Heart left ventricle (tissue), 16 donors: ENCODE measurements around the gene ANP32A. TPM values are rescaled to one million over a fixed set of nuclear protein-coding genes. Genes with fewer than 3 reads are reported as not detected.

Experiments
- ATAC-seq, 4 donors: fragments of 200-7000 bp; cut with Tn5 transposase; one replicate each; pipeline ENCODE4 v1.9.1; 2020 to 2022; ENCODE audit warnings: moderate library complexity in 4 of 4, mild to moderate bottlenecking in 3 of 4, moderate number of reproducible peaks in 1 of 4
- DNase-seq, 5 donors: peaks; one replicate each; pipeline ENCODE4 v3.0.0-alpha.2; 2020
- H3K27ac ChIP-seq, 12 donors: fragments of 200-600 bp; sonication (generic) in 4 of 12; one replicate each; pipeline versions ENCODE4 v1.5.0 to v1.8.0; 2016 to 2022; ENCODE audit warnings: mild to moderate bottlenecking in 2 of 12
- H3K27me3 ChIP-seq, 9 donors: fragments of 200-600 bp; sonication (generic) in 2 of 9; one replicate each; pipeline versions ENCODE4 v1.5.1 to v1.8.0; 2016 to 2022; ENCODE audit warnings: mild to moderate bottlenecking in 3 of 9
- H3K36me3 ChIP-seq, 9 donors: fragments of 200-600 bp; sonication (generic) in 2 of 9; one replicate each; pipeline versions ENCODE4 v1.5.0 to v1.8.0; 2018 to 2022; ENCODE audit warnings: mild to moderate bottlenecking in 2 of 9
- H3K4me1 ChIP-seq, 12 donors: fragments of 200-600 bp; sonication (generic) in 4 of 12; one replicate each; pipeline versions ENCODE4 v1.5.0 to v1.8.0; 2016 to 2022; ENCODE audit warnings: mild to moderate bottlenecking in 3 of 12
- H3K4me3 ChIP-seq, 12 donors: fragments of 200-600 bp; sonication (generic) in 4 of 12; one replicate each; pipeline versions ENCODE4 v1.5.0 to v1.8.0; 2017 to 2022; ENCODE audit warnings: mild to moderate bottlenecking in 9 of 12, moderate library complexity in 4 of 12
- H3K9me3 ChIP-seq, 12 donors: fragments of 200-600 bp; sonication (generic) in 4 of 12; one replicate each; pipeline versions ENCODE4 v1.5.0 to v1.8.0; 2016 to 2022; ENCODE audit warnings: mild to moderate bottlenecking in 1 of 12
- POLR2A ChIP-seq, 2 donors: fragments of 450-650 bp; IDR thresholded peaks; one replicate each; pipeline ENCODE4 v1.6.1; 2017; ENCODE audit warnings: antibody characterized with exemption in 2 of 2, mild to moderate bottlenecking in 2 of 2, moderate library complexity in 2 of 2
- WGBS, 4 donors: extraction: QIAGEN DNeasy Blood & Tissue Kit in 2 of 4; methylation state at CpG; one replicate each; pipeline versions ENCODE4 v1.1.5 to v1.1.7; 2013 to 2018; 5-methylcytosine and 5-hydroxymethylcytosine counted together
- intact Hi-C, 10 donors: fragments of 100-400 bp; cut with DNase I; formaldehyde crosslinking; loops; one replicate each; pipeline versions ENCODE4 v1.11.1 to v1.14.2; 2022
- polyA plus RNA-seq, 2 donors: library from polyadenylated mRNA; stranded (reverse); fragments of 200-250 nt; gene quantifications; one replicate each; pipeline ENCODE4 v1.2.3, GENCODE V29; 2013
- total RNA-seq, 9 donors: library from RNA; depleted of rRNA in 2 of 9; stranded (reverse); fragments of >200 nt in 2 of 9; fragmentation: NEBNext Ultra II Directional in 3 of 9; extraction: Animal tissue kit (Norgen Biotek cat#: 25700) in 3 of 9; gene quantifications; one replicate each; pipeline versions ENCODE4 v1.1.0 to v1.2.4, GENCODE V29; 2016 to 2023
- TF ChIP-seq, protein P1 (sequence below), 12 donors: fragments of 200-600 bp; sonication (generic) in 4 of 12; IDR thresholded peaks; one replicate each; pipeline versions ENCODE4 v1.5.0 to v1.8.0; 2018 to 2022; ENCODE audit warnings: antibody characterized with exemption in 12 of 12, mild to moderate bottlenecking in 5 of 12
- donor health status: ischemic (EF 13 %, LVEDD 7.1; RV severe dilation, severe dysfunction).
- donor health status: healthy with polysubstance abuse.
- donor health status: DM: no; HTN: yes; CAD: no.
- donor health status: DM: no; HTN: no; CAD: no.
- donor health status: ischemic (EF 25% LVEDD 6.9; RV normal size, moderate dysfunction).
- donor health status: ischemic (EF 25% LVEDD 5.7; RV mildly dilated, moderate dysfunction).
- donor health status: healthy.
- donor health status: DM: yes; HTN: yes; CAD: no.
- donor health status: ischemic (EF 35%, LVEDD 5.7; RV mildly dilated, moderate dysfunction).
- donor health status: nonischemic (EF 11% LVEDD 7.7; RV severe dilation, severe dysfunction).
- donor health status: DM: yes; HTN: yes; CAD: no.
- donor health status: PGD.
- donor health status: ischemic (EF 29% LVEDD 5.4; RV normal size, mild dysfunction).
- donor health status: nonischemic (EF 23%, LVEDD 6.1; RV moderate dilation, normal function).

Gene ANP32A
- total and polyA plus RNA-seq, 11 donors: 55.7 to 202 (median 142) TPM

DNA sequence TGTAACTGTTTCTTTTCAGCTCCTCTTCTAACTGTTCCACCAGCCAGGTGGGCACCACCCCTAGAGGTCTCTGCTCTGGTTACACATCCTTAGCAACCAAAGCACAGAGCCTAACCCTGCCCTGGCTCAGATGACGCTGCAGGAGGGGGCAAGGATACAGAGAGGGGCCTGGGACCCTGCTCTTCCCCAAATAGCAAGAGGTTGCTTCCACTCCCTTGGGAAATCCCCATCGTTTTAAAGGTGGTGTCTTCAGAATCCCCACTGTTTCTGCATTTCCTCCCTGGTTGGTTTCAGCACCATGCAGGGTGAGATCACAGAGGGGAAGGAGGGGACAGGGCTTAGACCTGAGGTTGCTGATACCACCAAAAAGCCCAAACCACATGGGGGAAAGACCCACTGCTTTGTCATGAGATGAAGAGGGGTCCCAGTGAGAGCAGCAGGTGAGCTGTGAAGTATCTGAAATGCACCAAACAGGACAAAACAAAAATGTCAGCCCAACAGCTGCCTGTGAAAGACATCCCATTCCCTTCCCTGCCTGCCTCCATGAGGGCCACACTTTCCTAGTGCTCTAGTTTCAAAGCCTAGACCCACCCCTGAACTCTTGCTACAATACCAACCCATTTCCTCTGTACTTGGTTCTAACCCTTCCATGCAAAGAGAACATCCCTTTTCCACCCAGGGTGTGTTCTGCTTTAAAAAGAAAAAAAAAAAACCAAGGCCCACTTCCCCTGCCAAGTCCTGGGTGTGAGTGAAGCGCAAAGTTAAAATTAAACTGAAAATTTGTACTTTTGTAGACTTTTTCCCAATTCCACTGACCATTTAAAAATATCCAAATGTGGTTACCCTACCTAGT, 29.0 kb downstream of the ANP32A start:
- peak in 1 of 4 donors; percentile 35 for ATAC-seq
- Histone ChIP-seq H3K27me3 (no peaks in the 10 kb centered on the region), H3K4me3 (no peak overlapping the region), H3K4me1 (peaks cover 33 to 100% (median 94%) of the 10 kb centered on the region in 12 donors), H3K36me3 (peaks cover 0 to 17% (median 9%) of the 10 kb centered on the region in 9 donors), H3K27ac (peak overlapping the region in 10 of 12 donors; percentile 24 to 92 (median 58)), H3K9me3 (no peaks in the 10 kb centered on the region)
- DNase-seq: no peak
- intact Hi-C loops: loop anchor here in 1 of 10 donors (10.0 kb wide), 1 partner anchor 87 kb away; no protein-coding TSS in a partner anchor
- no peak for TF ChIP-seq POLR2A (IDR thresholded peaks at IDR 0.05)
- TF ChIP-seq, protein P1, sequence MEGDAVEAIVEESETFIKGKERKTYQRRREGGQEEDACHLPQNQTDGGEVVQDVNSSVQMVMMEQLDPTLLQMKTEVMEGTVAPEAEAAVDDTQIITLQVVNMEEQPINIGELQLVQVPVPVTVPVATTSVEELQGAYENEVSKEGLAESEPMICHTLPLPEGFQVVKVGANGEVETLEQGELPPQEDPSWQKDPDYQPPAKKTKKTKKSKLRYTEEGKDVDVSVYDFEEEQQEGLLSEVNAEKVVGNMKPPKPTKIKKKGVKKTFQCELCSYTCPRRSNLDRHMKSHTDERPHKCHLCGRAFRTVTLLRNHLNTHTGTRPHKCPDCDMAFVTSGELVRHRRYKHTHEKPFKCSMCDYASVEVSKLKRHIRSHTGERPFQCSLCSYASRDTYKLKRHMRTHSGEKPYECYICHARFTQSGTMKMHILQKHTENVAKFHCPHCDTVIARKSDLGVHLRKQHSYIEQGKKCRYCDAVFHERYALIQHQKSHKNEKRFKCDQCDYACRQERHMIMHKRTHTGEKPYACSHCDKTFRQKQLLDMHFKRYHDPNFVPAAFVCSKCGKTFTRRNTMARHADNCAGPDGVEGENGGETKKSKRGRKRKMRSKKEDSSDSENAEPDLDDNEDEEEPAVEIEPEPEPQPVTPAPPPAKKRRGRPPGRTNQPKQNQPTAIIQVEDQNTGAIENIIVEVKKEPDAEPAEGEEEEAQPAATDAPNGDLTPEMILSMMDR (IDR thresholded peaks at IDR 0.05): no peak
- 43 to 56% (median 49%) methylated on average over 3 of the region's 3 CpGs for WGBS, 4 donors

DNA sequence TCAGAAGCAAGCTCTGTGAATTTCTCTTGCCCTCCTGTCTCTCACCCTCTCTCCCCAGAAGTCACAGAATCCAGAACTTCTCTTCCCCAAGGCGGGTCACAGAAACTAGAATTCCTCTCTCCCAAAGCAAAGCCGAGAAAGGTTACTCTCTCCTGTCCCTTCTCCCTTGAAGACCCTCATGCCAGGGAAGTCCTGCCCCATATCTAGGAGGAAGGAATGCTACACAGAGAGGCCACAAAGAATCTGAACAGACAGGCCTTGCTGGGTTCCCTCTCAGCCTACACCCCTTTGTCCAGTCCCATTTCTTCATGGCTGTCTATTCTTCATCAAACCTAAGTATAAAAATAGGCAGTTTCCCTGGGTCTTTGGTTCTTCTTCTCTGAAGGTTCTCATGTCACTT, 29.8 kb downstream of the ANP32A start:
- intact Hi-C loops: loop anchor here in 1 of 10 donors (10.0 kb wide), 1 partner anchor 86 kb away; no protein-coding TSS in a partner anchor
- Histone ChIP-seq H3K27ac (peak overlapping the region in 9 of 12 donors; percentile 5 to 92 (median 65)), H3K9me3 (no peaks in the 10 kb centered on the region), H3K4me1 (peaks cover 30 to 93% (median 87%) of the 10 kb centered on the region in 12 donors), H3K36me3 (peaks cover 0 to 25% (median 15%) of the 10 kb centered on the region in 9 donors), H3K4me3 (no peak overlapping the region), H3K27me3 (no peaks in the 10 kb centered on the region)
- no peak for ATAC-seq
- WGBS, 4 donors: 94 to 100% (median 98%) methylated on average over 2 of the region's 2 CpGs
- no peak for TF ChIP-seq POLR2A (IDR thresholded peaks at IDR 0.05)
- TF ChIP-seq, protein P1 (IDR thresholded peaks at IDR 0.05): no peak
- no peak for DNase-seq

DNA sequence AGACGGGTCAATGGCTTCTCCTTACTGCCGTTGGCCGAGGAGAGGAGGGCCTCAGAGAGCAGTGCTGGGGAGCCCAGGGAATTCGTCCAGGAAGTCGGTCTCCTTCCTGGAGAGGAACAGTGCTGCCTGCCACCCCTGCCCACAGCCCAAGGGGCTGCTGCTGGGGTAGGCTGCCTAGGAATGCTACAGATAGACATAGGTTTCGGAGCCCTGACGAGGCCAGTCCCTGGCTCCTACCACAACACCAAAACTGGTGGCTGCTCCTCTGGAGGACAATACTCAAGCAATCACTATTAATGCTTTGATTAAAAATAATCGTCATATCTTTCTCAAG, 30.5 kb downstream of the ANP32A start:
- no peak for TF ChIP-seq POLR2A (IDR thresholded peaks at IDR 0.05)
- TF ChIP-seq, protein P1 (IDR thresholded peaks at IDR 0.05): no peak
- Histone ChIP-seq H3K27ac (peak overlapping the region in 11 of 12 donors; percentile 29 to 92 (median 64)), H3K4me1 (peaks cover 28 to 86% (median 80%) of the 10 kb centered on the region in 12 donors), H3K36me3 (peaks cover 0 to 32% (median 22%) of the 10 kb centered on the region in 9 donors), H3K27me3 (no peaks in the 10 kb centered on the region), H3K9me3 (no peaks in the 10 kb centered on the region), H3K4me3 (no peak overlapping the region)
- no peak for DNase-seq
- peak in 1 of 4 donors; percentile 7 for ATAC-seq
- intact Hi-C loops: loop anchor here in 1 of 10 donors (10.0 kb wide), 1 partner anchor 85 kb away; no protein-coding TSS in a partner anchor
- 20 to 40% (median 35%) methylated on average over 2 to 8 of the region's 8 CpGs for WGBS, 4 donors
